Colon (tissue), 2 donors: Measurements from ENCODE around the gene TFAM.
"Not testable (repeated sequence)": the region's sequence is repeated elsewhere in the genome, so short reads cannot be mapped to it uniquely, and the experiment has no call there.

Experiments
- FAIRE-seq: peaks from 2 replicates; lab custom pipeline; 2012; peaks lifted over from hg19 to GRCh38; lab: Jason Lieb, UNC
- donor health status: control.
- donor health status: control.

The TFAM gene

DNA sequence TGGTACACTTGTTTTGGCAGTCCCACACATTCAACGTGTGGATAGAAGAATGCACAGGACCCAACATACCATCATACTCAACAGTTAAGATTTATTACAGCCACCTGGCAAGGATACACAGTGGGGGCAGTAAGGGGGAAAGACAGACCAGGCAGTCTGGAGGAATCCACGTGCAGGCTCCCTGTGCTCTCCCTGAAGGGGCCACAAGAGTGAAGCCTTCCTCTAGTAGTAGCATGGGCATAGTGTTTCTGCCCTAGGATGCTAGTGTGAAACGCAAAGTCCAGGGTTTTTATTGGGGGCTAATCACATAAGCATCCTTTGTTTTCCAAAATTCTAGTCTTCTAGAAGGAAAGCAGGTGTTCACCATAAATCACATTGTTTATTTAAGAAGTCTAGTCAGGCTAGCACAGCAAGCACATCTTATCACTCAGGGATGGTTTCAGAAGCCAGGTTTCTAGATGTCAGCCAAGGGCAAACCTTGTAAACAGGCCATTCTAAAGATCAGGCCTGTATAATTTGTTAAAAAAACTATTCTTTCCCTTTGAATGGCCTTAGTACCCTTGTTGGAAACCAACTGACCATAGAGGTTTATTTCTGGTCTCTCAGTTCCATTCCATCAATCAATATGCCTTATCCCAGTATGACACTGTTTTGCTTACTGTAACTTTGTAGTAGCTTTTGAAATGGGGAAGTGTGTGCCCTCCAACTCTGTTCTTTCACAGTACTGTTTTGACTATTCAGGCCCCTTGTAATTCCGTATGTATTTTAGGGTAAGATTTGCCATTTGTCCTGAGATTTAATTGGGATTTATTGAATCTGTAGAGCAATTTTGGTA, 12.4 kb upstream of the TFAM start:
- FAIRE-seq = no peak

DNA sequence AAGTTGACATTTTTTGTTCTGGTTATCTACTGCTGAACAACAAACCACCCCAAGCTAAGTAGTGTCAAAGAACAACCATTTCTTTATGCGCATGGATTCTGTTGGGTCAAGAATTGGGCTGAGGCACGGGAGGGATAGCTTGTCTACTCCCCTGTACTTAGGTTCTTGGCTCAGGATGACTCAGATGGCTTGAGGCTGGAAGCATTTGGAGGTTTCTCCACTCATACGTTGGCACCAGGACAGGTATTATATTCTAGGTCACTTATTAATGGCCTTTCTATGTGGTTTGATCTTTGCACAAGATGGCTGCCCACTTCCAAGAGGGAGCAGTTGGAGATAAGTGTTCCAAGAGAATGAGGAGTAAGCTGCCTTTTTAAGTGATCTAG, 11.8 kb upstream of the TFAM start:
- FAIRE-seq = no peak

DNA sequence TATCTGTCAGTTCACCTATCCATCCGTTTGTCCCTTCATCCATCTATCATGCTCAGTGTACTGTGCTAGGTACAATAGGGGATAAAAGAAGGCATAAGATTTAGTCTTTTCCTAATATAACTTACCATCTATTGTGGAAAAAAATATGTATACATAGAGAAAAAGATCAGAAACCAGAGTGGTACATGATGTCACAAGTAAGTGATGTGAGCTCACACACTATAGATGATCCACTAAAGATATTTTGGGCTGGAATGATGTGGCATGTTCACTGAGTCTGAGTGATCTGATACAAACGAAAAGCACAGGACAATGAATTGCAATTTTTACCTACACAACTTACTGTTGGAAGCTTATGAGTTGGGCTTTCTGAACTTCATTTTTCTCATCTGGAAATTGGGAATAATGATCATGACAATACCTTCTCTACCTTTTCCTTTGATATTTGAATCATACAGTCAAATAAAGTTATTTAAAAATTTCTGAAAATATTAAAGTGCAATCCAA, 2.7 kb upstream of the TFAM start:
- FAIRE-seq = no peak

GRCh38 chr10:58384095-58384494, 1.1 kb upstream of the TFAM start:
- no peak for FAIRE-seq

DNA sequence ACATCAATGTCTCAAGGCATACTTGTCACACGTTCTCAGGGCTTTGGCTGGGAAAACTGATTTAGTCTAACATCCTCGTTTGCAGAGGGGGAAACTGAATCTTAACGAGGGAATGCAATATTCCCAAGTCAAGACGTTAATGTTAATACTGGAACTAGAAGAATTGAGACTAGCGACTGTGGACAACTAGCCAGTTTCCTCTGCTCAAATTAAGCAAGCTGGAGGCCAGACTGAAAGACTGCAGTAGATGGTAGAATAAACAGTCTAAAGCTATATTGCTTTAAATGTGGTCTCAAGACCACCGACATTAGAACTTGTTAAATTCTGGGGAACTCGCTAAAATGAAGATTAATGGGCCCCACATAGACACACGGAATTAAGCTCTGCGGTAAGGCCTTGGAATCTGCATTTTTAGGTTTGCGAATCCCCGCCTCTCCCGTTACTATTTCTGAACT, 639 bp upstream of the TFAM start:
- FAIRE-seq = no peak

DNA sequence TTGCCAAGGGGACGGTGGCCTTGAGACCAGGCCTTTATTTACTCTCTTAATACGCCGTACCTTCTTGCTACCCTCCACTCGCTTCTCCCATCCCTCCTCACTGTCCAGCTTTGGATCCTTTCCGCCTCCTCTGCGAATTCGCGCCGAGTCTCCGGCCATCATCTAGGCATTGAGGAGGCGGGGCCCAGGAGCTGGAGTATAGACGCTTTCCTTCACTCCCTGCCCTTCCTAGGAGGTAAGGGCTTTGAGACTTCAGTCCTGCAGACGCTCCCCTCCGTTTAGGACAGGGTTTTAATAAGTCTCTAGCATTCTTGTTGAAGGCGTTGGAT, 538 bp downstream of the TFAM start:
- no peak for FAIRE-seq

GRCh38 chr10:58389024-58389423, 3.8 kb downstream of the TFAM start:
- FAIRE-seq = no peak

DNA sequence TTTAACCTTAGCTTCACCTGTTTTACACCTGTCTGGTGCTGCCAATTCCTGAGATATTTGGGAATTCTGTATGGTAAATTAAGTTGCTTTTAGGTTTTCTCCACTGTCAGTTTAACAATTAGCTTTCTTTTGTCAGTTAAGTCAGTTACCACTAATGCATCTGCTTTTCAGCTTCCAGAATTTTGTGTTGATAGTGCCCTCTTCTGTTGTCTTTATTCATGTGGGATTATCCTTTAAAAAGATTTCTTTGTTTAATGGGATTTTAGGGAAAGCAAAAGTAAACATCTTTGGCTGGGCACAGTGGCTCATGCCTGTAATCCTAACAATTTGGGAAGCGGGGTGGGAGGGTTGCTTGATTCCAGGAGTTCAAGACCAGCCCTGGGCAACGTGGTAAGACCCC, 8.1 kb downstream of the TFAM start:
- no peak for FAIRE-seq

DNA sequence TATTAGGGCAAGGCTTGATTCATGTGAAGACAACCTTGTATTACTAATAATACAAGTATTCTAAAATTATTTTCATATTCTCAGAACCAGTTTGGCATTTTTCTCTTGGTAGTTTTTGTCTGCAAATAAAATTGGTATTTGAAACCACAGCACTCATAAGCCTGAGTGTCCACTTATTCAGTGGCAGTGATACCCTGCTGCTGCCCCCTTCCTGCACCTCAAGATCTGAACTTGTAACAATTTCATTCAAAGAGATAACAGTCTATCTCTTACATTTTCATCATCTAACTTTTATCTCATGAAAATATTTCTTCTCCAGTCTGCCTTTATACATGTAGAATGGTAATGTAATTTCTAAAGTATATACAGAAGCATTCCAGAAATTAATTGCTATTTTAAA, 9.3 kb downstream of the TFAM start:
- FAIRE-seq = no peak

GRCh38 chr10:58396057-58396456, 10.8 kb downstream of the TFAM start:
- no peak for FAIRE-seq

DNA sequence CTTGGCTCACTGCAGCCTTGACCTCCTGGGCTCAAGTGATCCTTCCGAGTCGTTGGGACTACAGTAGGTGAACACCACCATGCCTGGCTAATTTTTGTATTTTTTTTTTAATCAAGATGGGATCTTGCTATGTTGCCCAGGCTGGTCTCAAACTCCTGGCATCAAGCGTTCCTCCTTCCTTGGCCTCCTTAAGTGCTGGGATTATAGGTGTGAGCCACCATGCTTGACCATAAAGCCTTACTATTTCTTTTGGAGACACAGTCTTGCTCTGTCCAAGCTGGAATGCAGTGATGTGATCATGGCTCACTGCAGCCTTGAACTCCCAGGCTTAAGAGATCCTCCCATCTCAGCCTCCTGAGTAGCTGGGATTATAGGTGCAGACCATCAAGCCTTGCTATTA, 12.6 kb downstream of the TFAM start:
- FAIRE-seq = no peak

- no peak for FAIRE-seq
Observed at GRCh38 chr10:58399410-58399809, 14.2 kb downstream of the TFAM start.

- no peak for FAIRE-seq
Observed at GRCh38 chr10:58400609-58401008, 15.4 kb downstream of the TFAM start.

DNA sequence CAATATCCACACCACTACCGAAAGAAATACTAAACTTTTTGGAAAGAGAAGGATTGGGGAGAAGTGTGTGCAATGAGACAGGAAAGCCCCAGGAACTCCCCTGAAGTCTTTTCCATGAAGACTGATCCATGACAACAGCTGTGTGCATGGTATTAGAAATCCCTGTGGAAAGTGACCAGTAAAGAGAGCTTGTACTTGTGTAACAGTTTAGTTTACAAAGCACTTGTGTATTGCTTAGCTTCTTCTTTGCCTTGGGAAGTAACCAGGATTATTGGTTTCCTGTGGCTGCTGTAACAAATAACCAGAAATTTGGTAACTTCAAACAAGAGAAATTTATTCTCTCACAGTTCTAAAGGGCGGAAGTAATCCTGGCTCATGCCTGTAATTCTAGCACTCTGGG, 18.8 kb downstream of the TFAM start:
- no peak for FAIRE-seq

DNA sequence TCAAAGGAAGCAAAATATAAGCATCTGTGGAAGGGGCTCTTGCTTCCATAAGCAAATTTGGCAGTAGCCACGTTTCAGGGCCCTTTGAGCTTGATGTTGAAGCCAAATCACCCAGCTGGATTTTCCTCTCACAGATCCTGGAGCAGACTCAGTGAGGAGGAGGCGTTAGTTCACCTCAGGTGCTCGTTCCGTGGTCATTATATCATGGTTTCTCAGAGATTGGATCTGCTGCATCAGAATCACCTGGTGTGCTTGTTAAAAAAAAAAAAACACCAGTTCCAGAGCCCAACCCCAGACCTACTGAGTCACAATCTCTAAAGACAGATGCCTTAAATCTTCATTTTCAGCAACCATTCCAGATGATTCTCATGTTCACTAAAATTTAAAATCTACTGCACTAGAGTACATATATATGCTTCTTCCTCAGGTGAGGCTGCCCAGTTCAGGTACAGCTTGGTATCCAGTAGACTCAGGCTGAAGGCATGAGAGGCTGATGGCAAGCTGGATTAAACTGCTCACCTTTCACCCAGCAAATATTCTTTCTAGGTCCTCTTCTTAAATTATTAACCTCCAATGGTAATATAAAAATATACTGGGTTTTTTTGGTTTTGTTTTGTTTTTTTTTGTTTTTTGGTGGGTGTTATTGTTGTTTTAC, 24.9 kb downstream of the TFAM start:
- no peak for FAIRE-seq

GRCh38 chr10:58412502-58412961, 27.3 kb downstream of the TFAM start:
- FAIRE-seq = no peak

GRCh38 chr10:58414270-58415041, 29.2 kb downstream of the TFAM start:
- no peak for FAIRE-seq

GRCh38 chr10:58415757-58416156, 30.5 kb downstream of the TFAM start:
- FAIRE-seq = no peak

- not testable (repeated sequence) for FAIRE-seq
Observed at GRCh38 chr10:58417902-58418301, 32.7 kb downstream of the TFAM start.

- no peak for FAIRE-seq
Observed at GRCh38 chr10:58424176-58424575, 39.0 kb downstream of the TFAM start.

- FAIRE-seq = not testable (repeated sequence)
Observed at GRCh38 chr10:58428436-58428835, 43.2 kb downstream of the TFAM start.

GRCh38 chr10:58431903-58432302, 46.7 kb downstream of the TFAM start:
- no peak for FAIRE-seq

DNA sequence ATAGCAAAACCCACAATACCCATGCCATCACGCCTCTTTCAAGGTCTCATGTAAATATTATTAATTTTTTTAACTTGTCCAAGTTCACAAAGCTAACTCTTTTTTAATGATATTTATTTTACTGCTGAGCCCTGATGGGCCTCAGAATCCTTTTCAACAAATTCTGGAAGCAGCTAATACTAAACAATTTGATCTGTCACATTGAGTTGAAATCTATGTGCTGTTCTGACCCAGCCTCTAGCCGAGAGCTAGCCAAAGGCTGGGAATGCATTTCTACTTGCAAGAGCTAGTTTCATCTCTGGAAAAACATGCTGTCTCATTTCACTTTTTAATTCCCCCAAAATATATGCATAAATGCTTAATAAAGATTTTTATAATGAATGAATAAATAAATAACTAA, 47.9 kb downstream of the TFAM start:
- no peak for FAIRE-seq
